ENCODE data around the gene SLC27A1. TPM values are rescaled to one million over a fixed set of nuclear protein-coding genes. Genes with fewer than 3 reads are reported as not detected.

Gene SLC27A1
- total and polyA plus RNA-seq, 2 experiments from 2014 or later: 20.4 to 30.0 TPM

GRCh38 chr19:17527326-17527725, 57.0 kb downstream of the SLC27A1 start:
- H3K9ac ChIP-seq: no peak overlapping the region
- WGBS, 2 experiments (ENCODE audit: low coverage in 1 of 2, low lambda C conversion rate in 2 of 2, missing lambda C conversion rate in 2 of 2): 73 to 74% methylated on average over 10 of the region's 10 CpGs
- no peaks in the 10 kb centered on the region for H3K36me3 ChIP-seq (ENCODE audit: low read depth)
- no peak overlapping the region for H3K4me3 ChIP-seq
- no peak overlapping the region for H3K27ac ChIP-seq
- no peak overlapping the region for H2AFZ ChIP-seq
- H3K9me3 ChIP-seq (ENCODE audit: low read depth): no peaks in the 10 kb centered on the region
- TF ChIP-seq EZH2 (IDR thresholded peaks at IDR 0.05; ENCODE audit: insufficient read depth, poor library complexity, severe bottlenecking) (no peak), EZH2phosphoT487 (IDR thresholded peaks at IDR 0.05; ENCODE audit: insufficient read depth, low read depth) (no peak)
- H3K9me2 ChIP-seq (ENCODE audit: insufficient read depth): no peaks in the 10 kb centered on the region
- no peaks in the 10 kb centered on the region; the same call in 1 of the 2 replicates for H3K27me3 ChIP-seq (replicated peaks; ENCODE audit: insufficient read depth)
- no peaks in the 10 kb centered on the region for H3K79me2 ChIP-seq (ENCODE audit: insufficient read depth)
- in situ Hi-C loops (cut with MboI): no loop called here
- H3F3A ChIP-seq (ENCODE audit: insufficient read depth): no peaks in the 10 kb centered on the region
- H3K4me1 ChIP-seq (ENCODE audit: insufficient read depth): no peaks in the 10 kb centered on the region
- no peak overlapping the region for H3K4me2 ChIP-seq (ENCODE audit: unreplicated experiment)
- DNase-seq: no peak
- no peaks in the 10 kb centered on the region for H4K20me1 ChIP-seq (ENCODE audit: insufficient read depth)

GRCh38 chr19:17528610-17529009, 58.3 kb downstream of the SLC27A1 start:
- Histone ChIP-seq H3K9me3 (ENCODE audit: low read depth) (no peaks in the 10 kb centered on the region), H3K9ac (no peak overlapping the region), H3K4me1 (ENCODE audit: insufficient read depth) (no peaks in the 10 kb centered on the region), H3K4me2 (ENCODE audit: unreplicated experiment) (no peak overlapping the region), H4K20me1 (ENCODE audit: insufficient read depth) (no peaks in the 10 kb centered on the region), H3K9me2 (ENCODE audit: insufficient read depth) (no peaks in the 10 kb centered on the region), H3K4me3 (no peak overlapping the region), H3K27me3 (replicated peaks; ENCODE audit: insufficient read depth) (no peaks in the 10 kb centered on the region; the same call in 1 of the 2 replicates), H3F3A (ENCODE audit: insufficient read depth) (no peaks in the 10 kb centered on the region), H3K36me3 (ENCODE audit: low read depth) (no peaks in the 10 kb centered on the region), H3K79me2 (ENCODE audit: insufficient read depth) (no peaks in the 10 kb centered on the region), H2AFZ (no peak overlapping the region), H3K27ac (no peak overlapping the region)
- in situ Hi-C loops (cut with MboI): no loop called here
- TF ChIP-seq EZH2phosphoT487 (IDR thresholded peaks at IDR 0.05; ENCODE audit: insufficient read depth, low read depth) (no peak), EZH2 (IDR thresholded peaks at IDR 0.05; ENCODE audit: insufficient read depth, poor library complexity, severe bottlenecking) (no peak)
- 71 to 81% methylated on average over 3 of the region's 3 CpGs for WGBS, 2 experiments (ENCODE audit: low coverage in 1 of 2, low lambda C conversion rate in 2 of 2, missing lambda C conversion rate in 2 of 2)
- no peak for DNase-seq

- H3K79me2 ChIP-seq (ENCODE audit: insufficient read depth): no peaks in the 10 kb centered on the region
- in situ Hi-C loops (cut with MboI): no loop called here
- H3K9me2 ChIP-seq (ENCODE audit: insufficient read depth): no peaks in the 10 kb centered on the region
These were observed 59.2 kb downstream of the SLC27A1 start for GRCh38 chr19:17529239-17530158.

GRCh38 chr19:17530586-17530985, 60.3 kb downstream of the SLC27A1 start:
- no peaks in the 10 kb centered on the region for H3K9me3 ChIP-seq (ENCODE audit: low read depth)
- no peak overlapping the region for H3K9ac ChIP-seq
- no peaks in the 10 kb centered on the region for H3F3A ChIP-seq (ENCODE audit: insufficient read depth)
- H4K20me1 ChIP-seq (ENCODE audit: insufficient read depth): no peaks in the 10 kb centered on the region
- no peaks in the 10 kb centered on the region for H3K36me3 ChIP-seq (ENCODE audit: low read depth)
- in situ Hi-C loops (cut with MboI): no loop called here
- no peak overlapping the region for H3K4me3 ChIP-seq
- no peaks in the 10 kb centered on the region for H3K9me2 ChIP-seq (ENCODE audit: insufficient read depth)
- H3K4me2 ChIP-seq (ENCODE audit: unreplicated experiment): no peak overlapping the region
- no peak for DNase-seq
- H3K27ac ChIP-seq: no peak overlapping the region
- H3K27me3 ChIP-seq (replicated peaks; ENCODE audit: insufficient read depth): no peaks in the 10 kb centered on the region; the same call in 1 of the 2 replicates
- H3K79me2 ChIP-seq (ENCODE audit: insufficient read depth): no peaks in the 10 kb centered on the region
- no peak overlapping the region for H2AFZ ChIP-seq
- TF ChIP-seq EZH2 (IDR thresholded peaks at IDR 0.05; ENCODE audit: insufficient read depth, poor library complexity, severe bottlenecking) (no peak), EZH2phosphoT487 (IDR thresholded peaks at IDR 0.05; ENCODE audit: insufficient read depth, low read depth) (no peak)
- H3K4me1 ChIP-seq (ENCODE audit: insufficient read depth): no peaks in the 10 kb centered on the region
- 29 to 30% methylated on average over 8 of the region's 8 CpGs for WGBS, 2 experiments (ENCODE audit: low coverage in 1 of 2, low lambda C conversion rate in 2 of 2, missing lambda C conversion rate in 2 of 2)

More at GRCh38 chr19:17529239-17530158, 59.2 kb downstream of the SLC27A1 start:
- no peaks in the 10 kb centered on the region; the same call in 1 of the 2 replicates for H3K27me3 ChIP-seq (replicated peaks; ENCODE audit: insufficient read depth)
- H3K4me3 ChIP-seq: no peak overlapping the region
- no peak overlapping the region for H3K27ac ChIP-seq
- no peaks in the 10 kb centered on the region for H3K36me3 ChIP-seq (ENCODE audit: low read depth)
- 67 to 73% methylated on average over 8 of the region's 8 CpGs for WGBS, 2 experiments (ENCODE audit: low coverage in 1 of 2, low lambda C conversion rate in 2 of 2, missing lambda C conversion rate in 2 of 2)
- DNase-seq: no peak
- no peaks in the 10 kb centered on the region for H3K9me3 ChIP-seq (ENCODE audit: low read depth)
- no peaks in the 10 kb centered on the region for H4K20me1 ChIP-seq (ENCODE audit: insufficient read depth)
- no peak overlapping the region for H3K9ac ChIP-seq
- H3K4me1 ChIP-seq (ENCODE audit: insufficient read depth): no peaks in the 10 kb centered on the region
- no peak overlapping the region for H2AFZ ChIP-seq
- H3K4me2 ChIP-seq (ENCODE audit: unreplicated experiment): no peak overlapping the region
- H3F3A ChIP-seq (ENCODE audit: insufficient read depth): no peaks in the 10 kb centered on the region
- no peak for TF ChIP-seq EZH2 (IDR thresholded peaks at IDR 0.05; ENCODE audit: insufficient read depth, poor library complexity, severe bottlenecking)
- TF ChIP-seq EZH2phosphoT487 (IDR thresholded peaks at IDR 0.05; ENCODE audit: insufficient read depth, low read depth): no peak

Measured in GM23248 (cell line).